Measurements from ENCODE around the gene KIF20A. TPM values are rescaled to one million over a fixed set of nuclear protein-coding genes. Genes with fewer than 3 reads are reported as not detected.
"Not testable (repeated sequence)": the region's sequence is repeated elsewhere in the genome, so short reads cannot be mapped to it uniquely, and the experiment has no call there.

KIF20A gene
- total and polyA plus RNA-seq, 9 donors, result 0.10 to 3.1 (median 0.43) TPM; not detected in 2

GRCh38 chr5:138192826-138193225, 13.9 kb downstream of the KIF20A start:
- Histone ChIP-seq H3K36me3 (no peaks in the 10 kb centered on the region), H3K4me3 (no peak overlapping the region), H3K27me3 (no peaks in the 10 kb centered on the region), H3K4me1 (ENCODE audit: insufficient read depth) (no peaks in the 10 kb centered on the region), H3K27ac (no peak overlapping the region), H3K9me3 (no peaks in the 10 kb centered on the region)
- intact Hi-C loops (cut with DNase I), result no loop called here
- WGBS, 3 donors, result 84 to 91% (median 88%) methylated on average over 3 of the region's 3 CpGs
- no peak for DNase-seq
- no peak for TF ChIP-seq POLR2A (IDR thresholded peaks at IDR 0.05)
- TF ChIP-seq CTCF (IDR thresholded peaks at IDR 0.05), result no peak
- TF ChIP-seq EP300 (IDR thresholded peaks at IDR 0.05), result no peak

DNA sequence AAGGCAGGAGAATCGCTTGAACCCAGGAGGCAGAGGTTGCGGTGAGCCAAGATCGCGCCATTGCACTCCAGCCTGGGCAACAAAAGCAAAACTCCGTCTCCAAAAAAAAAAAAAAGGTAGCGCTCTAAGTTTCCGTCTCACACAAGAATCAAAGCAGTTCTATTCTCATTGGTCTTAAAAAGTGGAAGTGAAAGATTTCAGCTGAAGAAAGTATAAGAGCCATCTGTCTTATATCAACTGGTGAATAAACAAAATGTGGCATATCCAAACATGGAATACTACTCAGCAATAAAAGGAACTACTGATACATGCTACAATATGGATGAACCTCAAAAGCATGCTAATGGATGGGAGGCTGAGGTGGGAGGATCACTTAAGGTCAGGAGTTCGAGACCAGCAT, 14.9 kb downstream of the KIF20A start:
- H3K4me3 ChIP-seq; H3K36me3 ChIP-seq; H3K9me3 ChIP-seq; intact Hi-C loops (cut with DNase I); H3K27me3 ChIP-seq; H3K4me1 ChIP-seq (ENCODE audit: insufficient read depth); DNase-seq; H3K27ac ChIP-seq: not testable (repeated sequence)
- WGBS, 3 donors, result 92 to 95% (median 93%) methylated on average over 8 of the region's 8 CpGs

- Histone ChIP-seq H3K27ac (no peak overlapping the region), H3K27me3 (no peaks in the 10 kb centered on the region), H3K36me3 (no peaks in the 10 kb centered on the region), H3K9me3 (no peaks in the 10 kb centered on the region), H3K4me1 (ENCODE audit: insufficient read depth) (peaks cover 4% of the 10 kb centered on the region), H3K4me3 (no peak overlapping the region)
- 91 to 95% (median 92%) methylated on average over 3 of the region's 3 CpGs for WGBS, 3 donors
- intact Hi-C loops (cut with DNase I), result no loop called here
- TF ChIP-seq EP300 (IDR thresholded peaks at IDR 0.05) (no peak), POLR2A (IDR thresholded peaks at IDR 0.05) (no peak), CTCF (IDR thresholded peaks at IDR 0.05) (no peak)
- DNase-seq, result no peak
Observed at GRCh38 chr5:138210985-138211384, 32.1 kb downstream of the KIF20A start.

DNA sequence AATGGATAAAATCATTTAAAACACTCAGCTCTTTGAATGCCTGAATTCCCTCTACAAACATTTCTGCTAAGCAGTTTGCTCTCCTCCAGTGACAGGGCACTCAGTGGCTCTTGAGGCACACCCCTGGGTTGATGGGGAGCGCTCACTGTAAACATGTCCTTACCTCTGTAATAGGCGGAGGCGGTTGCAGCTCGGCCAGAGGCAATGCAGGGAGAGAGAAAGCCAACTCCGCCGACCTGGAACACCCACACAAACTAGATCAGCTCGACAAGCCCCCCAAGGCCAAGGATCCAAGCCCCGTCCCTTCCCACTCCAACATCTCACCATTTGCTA, 33.9 kb downstream of the KIF20A start:
- peaks cover 4% of the 10 kb centered on the region for H3K4me1 ChIP-seq (ENCODE audit: insufficient read depth)
- H3K9me3 ChIP-seq, result no peaks in the 10 kb centered on the region
- intact Hi-C loops (cut with DNase I), result no loop called here
- H3K36me3 ChIP-seq, result no peaks in the 10 kb centered on the region
- H3K4me3 ChIP-seq, result peak overlapping the region; percentile 84
- DNase-seq, result no peak
- H3K27ac ChIP-seq, result peak overlapping the region; percentile 45 to 47
- WGBS, 3 donors, result 0% methylated on average over 8 of the region's 8 CpGs
- TF ChIP-seq POLR2A (IDR thresholded peaks at IDR 0.05) (no peak), EP300 (IDR thresholded peaks at IDR 0.05) (no peak), CTCF (IDR thresholded peaks at IDR 0.05) (no peak)
- H3K27me3 ChIP-seq, result no peaks in the 10 kb centered on the region

GRCh38 chr5:138213161-138214029, 34.5 kb downstream of the KIF20A start, which contains the start of gene CDC23:
TSS of gene CDC23 (minus strand) at chr5:138213323. CDS start at chr5:138213312, 11 bp downstream.
- H3K27ac ChIP-seq, result peak within 1 kb of the TSS; percentile 45 to 47
- peak within 1 kb of the TSS; percentile 84 for H3K4me3 ChIP-seq
- intact Hi-C loops (cut with DNase I), result no loop called here
- peak; percentile 86 to 92 (median 88) for DNase-seq
- no peaks in the 10 kb centered on the region for H3K27me3 ChIP-seq
- H3K4me1 ChIP-seq (ENCODE audit: insufficient read depth), result peaks cover 4% of the 10 kb centered on the region
- TF ChIP-seq POLR2A (IDR thresholded peaks at IDR 0.05) (peak; percentile 31), CTCF (IDR thresholded peaks at IDR 0.05) (no peak)
- H3K9me3 ChIP-seq, result no peaks in the 10 kb centered on the region
- WGBS, 3 donors, result 1% methylated on average over 32 of the region's 32 CpGs
- H3K36me3 ChIP-seq, result no peaks in the 10 kb centered on the region

All from ovary (tissue), 9 donors.